Tibial nerve (tissue), 4 donors: Measurements from ENCODE around the gene ATXN1L. TPM values are rescaled to one million over a fixed set of nuclear protein-coding genes. Genes with fewer than 3 reads are reported as not detected.
A peak's percentile ranks its signal among the peaks of the same experiment; 100 is the strongest.

Source experiments
- DNase-seq, 2 donors: peaks; one replicate each; pipeline ENCODE4 v3.0.0-alpha.2; 2019; ENCODE audit warnings: low spot score in 2 of 2
- H3K27ac ChIP-seq, 4 donors: fragments of 200-600 bp; sonication (generic) in 3 of 4; one replicate each; pipeline ENCODE4 v1.5.1; 2017 to 2019; ENCODE audit warnings: mild to moderate bottlenecking in 1 of 4
- H3K27me3 ChIP-seq, 2 donors: fragments of 200-600 bp; sonication (generic) in 1 of 2; one replicate each; pipeline versions ENCODE4 v1.5.1 to v1.6.0; 2017 to 2019
- H3K36me3 ChIP-seq, 3 donors: fragments of 200-600 bp; sonication (generic); one replicate each; pipeline ENCODE4 v1.5.1; 2018 to 2019
- H3K4me1 ChIP-seq, 4 donors: fragments of 200-600 bp; sonication (generic) in 3 of 4; one replicate each; pipeline ENCODE4 v1.5.1; 2017 to 2019
- H3K4me3 ChIP-seq, 4 donors: fragments of 200-600 bp; sonication (generic) in 3 of 4; one replicate each; pipeline ENCODE4 v1.5.1; 2017 to 2019; ENCODE audit warnings: mild to moderate bottlenecking in 1 of 4, moderate library complexity in 1 of 4
- H3K9me3 ChIP-seq, 4 donors: fragments of 200-600 bp; sonication (generic) in 3 of 4; one replicate each; pipeline ENCODE4 v1.5.1; 2017 to 2019
- CTCF ChIP-seq, 5 experiments: fragments of 200-600 bp in 3 of 5; fragments of 450-650 bp in 2 of 5; sonication (generic) in 3 of 5; IDR thresholded peaks; one replicate each; pipeline ENCODE4 v1.5.1; 2016 to 2019; ENCODE audit warnings: antibody characterized with exemption in 5 of 5, mild to moderate bottlenecking in 3 of 5, moderate library complexity in 2 of 5
- EP300 ChIP-seq, 2 donors: sonication (generic); formaldehyde crosslinking; IDR thresholded peaks; one replicate each; pipeline ENCODE4 v1.6.1; 2017; ENCODE audit warnings: antibody characterized with exemption in 2 of 2, mild to moderate bottlenecking in 1 of 2
- POLR2A ChIP-seq, 2 donors: fragments of 450-650 bp; IDR thresholded peaks; one replicate each; pipeline ENCODE4 v1.6.1; 2017; ENCODE audit warnings: antibody characterized with exemption in 2 of 2, mild to moderate bottlenecking in 2 of 2, moderate library complexity in 2 of 2
- WGBS, 2 donors: methylation state at CpG; one replicate each; pipeline ENCODE4 v1.1.5; 2018; 5-methylcytosine and 5-hydroxymethylcytosine counted together
- total RNA-seq, 4 donors: library from RNA; depleted of rRNA; stranded (reverse); fragments of >200 nt; gene quantifications; one replicate each; pipeline ENCODE4 v1.1.0, GENCODE V29; 2016

ATXN1L gene
- 10 to 100 TPM; 24.9 to 35.1 (median 30.0) TPM for total RNA-seq

GRCh38 chr16:71845639-71846430, at the start of gene ATXN1L:
Gene ATXN1L (plus strand): TSS chr16:71845976. CDS start chr16:71849741, 3,765 bp downstream.
- Histone ChIP-seq H3K27me3 (no peaks in the 10 kb centered on the region), H3K4me3 (peak within 1 kb of the TSS; percentile 66 to 100 (median 88)), H3K36me3 (peaks cover 0 to 27% (median 6%) of the 10 kb centered on the region in 3 donors), H3K9me3 (no peaks in the 10 kb centered on the region), H3K27ac (peak within 1 kb of the TSS; percentile 84 to 93 (median 90)), H3K4me1 (peaks cover 0 to 24% (median 7%) of the 10 kb centered on the region in 4 donors)
- 0 to 2% methylated on average over 26 to 30 of the region's 62 CpGs for WGBS, 2 donors
- TF ChIP-seq CTCF (IDR thresholded peaks at IDR 0.05) (peak in 3 of 5 experiments; percentile 7 to 50 (median 29)), POLR2A (IDR thresholded peaks at IDR 0.05) (peak; percentile 56 to 87), EP300 (IDR thresholded peaks at IDR 0.05) (peak; percentile 90 to 96)
- DNase-seq, result peak; percentile 82 to 86

- TF ChIP-seq EP300 (IDR thresholded peaks at IDR 0.05) (no peak), POLR2A (IDR thresholded peaks at IDR 0.05) (no peak), CTCF (IDR thresholded peaks at IDR 0.05) (no peak)
- H3K4me1 ChIP-seq, result peaks cover 0 to 43% (median 4%) of the 10 kb centered on the region in 4 donors
- no peaks in the 10 kb centered on the region for H3K27me3 ChIP-seq
- 90 to 93% methylated on average over 2 of the region's 2 CpGs for WGBS, 2 donors
- peaks cover 0 to 32% (median 0%) of the 10 kb centered on the region in 3 donors for H3K36me3 ChIP-seq
- no peak overlapping the region for H3K4me3 ChIP-seq
- no peak overlapping the region for H3K27ac ChIP-seq
- H3K9me3 ChIP-seq, result no peaks in the 10 kb centered on the region
- DNase-seq, result no peak
These were observed 49.2 kb upstream of the ATXN1L start for GRCh38 chr16:71796501-71797097.

GRCh38 chr16:71803305-71803690, 42.5 kb upstream of the ATXN1L start:
- no peak for DNase-seq
- Histone ChIP-seq H3K4me3 (no peak overlapping the region), H3K9me3 (no peaks in the 10 kb centered on the region), H3K27ac (no peak overlapping the region), H3K4me1 (peaks cover 0 to 45% (median 13%) of the 10 kb centered on the region in 4 donors), H3K36me3 (peaks cover 0 to 40% (median 0%) of the 10 kb centered on the region in 3 donors), H3K27me3 (no peaks in the 10 kb centered on the region)
- WGBS, 2 donors, result 83 to 85% methylated on average over 1 of the region's 1 CpG
- TF ChIP-seq EP300 (IDR thresholded peaks at IDR 0.05) (no peak), CTCF (IDR thresholded peaks at IDR 0.05) (no peak)

GRCh38 chr16:71807905-71808592, 37.7 kb upstream of the ATXN1L start:
- Histone ChIP-seq H3K27ac (peak overlapping the region; percentile 89 to 99 (median 96)), H3K9me3 (no peaks in the 10 kb centered on the region), H3K36me3 (peaks cover 0 to 14% (median 0%) of the 10 kb centered on the region in 3 donors), H3K4me3 (peak overlapping the region; percentile 72 to 96 (median 85)), H3K4me1 (peaks cover 0 to 43% (median 16%) of the 10 kb centered on the region in 4 donors), H3K27me3 (no peaks in the 10 kb centered on the region)
- DNase-seq, result no peak
- TF ChIP-seq POLR2A (IDR thresholded peaks at IDR 0.05) (no peak), CTCF (IDR thresholded peaks at IDR 0.05) (no peak), EP300 (IDR thresholded peaks at IDR 0.05) (no peak)
- WGBS, 2 donors, result 0 to 1% methylated on average over 31 to 44 of the region's 44 CpGs
